T-cell (primary cell): ENCODE measurements around the gene APC. TPM values are rescaled to one million over a fixed set of nuclear protein-coding genes. Genes with fewer than 3 reads are reported as not detected.

ENCODE experiments used
- ATAC-seq, 4 experiments: fragments of 200-7000 bp in 3 of 4; fragments of 150-1000 bp in 1 of 4; cut with Tn5 transposase; replicated peaks in 1 of 4; 1 replicate in 3 of 4; 2 replicates in 1 of 4; pipeline ENCODE4 v1.10.0; 2021; ENCODE audit warnings: moderate library complexity in 3 of 4, mild to moderate bottlenecking in 2 of 4, moderate number of reproducible peaks in 1 of 4
- CTCF ChIA-PET, 2 donors: fragments of 300-600 bp; sonication (Branson Sonifier 250); formaldehyde crosslinking; loops; one replicate each; lab custom pipeline; 2022; ENCODE audit warnings: antibody characterized with exemption in 2 of 2; lab: Charles Lee
- POLR2A ChIA-PET, 2 donors: fragments of 300-600 bp; sonication (Branson Sonifier 250); formaldehyde crosslinking; loops; one replicate each; lab custom pipeline; 2022; ENCODE audit warnings: antibody characterized with exemption in 2 of 2; lab: Charles Lee
- DNase-seq, 35 experiments: peaks; one replicate each; pipeline versions ENCODE4 v3.0.0 to v3.0.0-alpha.2; 2013 to 2023
- H3K27ac ChIP-seq: one replicate; pipeline ENCODE4 v1.5.1; 2013; ENCODE audit warnings: low read length
- H3K27me3 ChIP-seq, 2 experiments: replicated peaks in 1 of 2; 1 replicate in 1 of 2; 2 replicates in 1 of 2; pipeline versions ENCODE4 v1.6.1 to v1.7.0; 2013; ENCODE audit warnings: low read length in 1 of 2, mixed read lengths in 1 of 2; ENCODE audit not compliant: control insufficient read depth in 2 of 2, insufficient read depth in 2 of 2; ENCODE audit errors: extremely low read depth in 1 of 2
- H3K36me3 ChIP-seq, 2 donors: 1 replicate in 1 of 2; 2 replicates in 1 of 2; pipeline versions ENCODE4 v1.6.1 to v1.7.0; 2013; ENCODE audit warnings: low read length in 1 of 2; ENCODE audit not compliant: control insufficient read depth in 2 of 2, insufficient read depth in 1 of 2; ENCODE audit errors: extremely low read depth in 1 of 2
- H3K4me1 ChIP-seq, 2 experiments: 1 replicate in 1 of 2; 2 replicates in 1 of 2; pipeline versions ENCODE4 v1.6.1 to v1.7.0; 2013; ENCODE audit warnings: low read length in 2 of 2, mixed read lengths in 1 of 2; ENCODE audit not compliant: insufficient read depth in 2 of 2, control insufficient read depth in 1 of 2; ENCODE audit errors: extremely low read depth in 1 of 2
- H3K4me3 ChIP-seq, 2 donors: 1 replicate in 1 of 2; 2 replicates in 1 of 2; pipeline versions ENCODE4 v1.5.1 to v1.7.0; 2013; ENCODE audit warnings: mild to moderate bottlenecking in 2 of 2, low read length in 1 of 2, moderate library complexity in 1 of 2; ENCODE audit not compliant: control insufficient read depth in 1 of 2; ENCODE audit errors: extremely low read depth in 1 of 2
- H3K9me3 ChIP-seq: 2 replicates; pipeline ENCODE4 v1.7.0; 2013
- H3K27ac Mint-ChIP-seq, 2 donors: one replicate each; pipeline ENCODE4 v1.8.0; 2020 to 2021; ENCODE audit warnings: mild to moderate bottlenecking in 2 of 2, mixed read lengths in 2 of 2
- H3K27me3 Mint-ChIP-seq, 2 donors: one replicate each; pipeline ENCODE4 v1.8.0; 2021 to 2022; ENCODE audit warnings: mixed read lengths in 2 of 2
- H3K36me3 Mint-ChIP-seq: one replicate; pipeline ENCODE4 v1.8.0; 2021; ENCODE audit warnings: mixed read lengths
- H3K4me1 Mint-ChIP-seq, 3 donors: one replicate each; pipeline ENCODE4 v1.8.0; 2020 to 2022; ENCODE audit warnings: mixed read lengths in 3 of 3, mild to moderate bottlenecking in 1 of 3
- H3K4me3 Mint-ChIP-seq, 3 donors: one replicate each; pipeline ENCODE4 v1.8.0; 2020 to 2022; ENCODE audit warnings: mild to moderate bottlenecking in 3 of 3, mixed read lengths in 3 of 3, moderate library complexity in 3 of 3
- H3K9me3 Mint-ChIP-seq, 3 donors: one replicate each; pipeline ENCODE4 v1.8.0; 2020 to 2022; ENCODE audit warnings: mixed read lengths in 3 of 3
- WGBS: methylation state at CpG from one replicate; pipeline ENCODE4 v1.1.5; 2013; ENCODE audit warnings: missing lambda C conversion rate; ENCODE audit not compliant: insufficient coverage; 5-methylcytosine and 5-hydroxymethylcytosine counted together
- total RNA-seq, 35 experiments: library from RNA in 6 of 35; stranded (reverse) in 6 of 35; fragments of 120-200 nt in 1 of 35; gene quantifications; one replicate each; pipeline versions ENCODE4 v1.2.1 to v1.2.4 and lab custom pipeline; 2013 to 2026

Gene APC
- total RNA-seq, 5 donors from 2014 or later (not counting 1 experiment from before 2014, with no cell fraction given): 33.0 to 45.0 (median 39.7) TPM

DNA sequence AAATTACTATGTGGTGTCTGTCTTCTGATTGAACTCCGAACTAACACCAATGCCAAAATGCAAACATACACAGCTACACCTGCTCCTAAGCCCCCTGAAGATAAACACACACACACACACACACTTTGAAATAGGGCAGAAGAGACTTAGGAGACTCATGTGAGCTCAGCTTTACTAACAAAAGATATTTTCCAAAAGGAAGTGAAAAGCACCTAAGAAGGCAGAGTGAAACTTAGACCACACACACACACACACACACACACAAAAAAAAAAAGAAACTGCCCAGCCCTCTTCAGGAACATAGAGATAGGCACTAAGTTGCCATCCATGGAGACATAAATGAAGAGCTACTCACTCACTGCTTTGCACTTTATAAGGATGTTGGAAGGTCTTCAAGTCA, 45.2 kb upstream of the APC start:
- Histone ChIP-seq H3K9me3 (no peaks in the 10 kb centered on the region), H3K4me3 (no peak overlapping the region), H3K27me3 (peaks cover 0 to 22% of the 10 kb centered on the region in 2 experiments), H3K36me3 (no peaks in the 10 kb centered on the region), H3K27ac (no peak overlapping the region), H3K4me1 (no peaks in the 10 kb centered on the region)
- H3K27ac Mint-ChIP-seq: no peak overlapping the region
- ATAC-seq: no peak
- no peak for DNase-seq
- no CpG with 5 or more reads among the region's 1 CpG for WGBS
- ChIA-PET POLR2A (interaction anchor here in 1 of 2 donors (0.6 kb wide), 1 partner anchor 8 kb away, joined by 4 read pairs; no protein-coding TSS in a partner anchor), CTCF (interaction anchor here (0.5 to 2.2 kb wide), 9 partner anchors 14 to 329 kb away, joined by 3 to 14 read pairs (median 4); no protein-coding TSS in a partner anchor)
- peaks cover 35 to 39% of the 10 kb centered on the region in 2 donors for H3K27me3 Mint-ChIP-seq
- H3K9me3 Mint-ChIP-seq: no peaks in the 10 kb centered on the region
- no peaks in the 10 kb centered on the region for H3K4me1 Mint-ChIP-seq
- H3K36me3 Mint-ChIP-seq: peaks cover 4% of the 10 kb centered on the region
- no peak overlapping the region for H3K4me3 Mint-ChIP-seq

DNA sequence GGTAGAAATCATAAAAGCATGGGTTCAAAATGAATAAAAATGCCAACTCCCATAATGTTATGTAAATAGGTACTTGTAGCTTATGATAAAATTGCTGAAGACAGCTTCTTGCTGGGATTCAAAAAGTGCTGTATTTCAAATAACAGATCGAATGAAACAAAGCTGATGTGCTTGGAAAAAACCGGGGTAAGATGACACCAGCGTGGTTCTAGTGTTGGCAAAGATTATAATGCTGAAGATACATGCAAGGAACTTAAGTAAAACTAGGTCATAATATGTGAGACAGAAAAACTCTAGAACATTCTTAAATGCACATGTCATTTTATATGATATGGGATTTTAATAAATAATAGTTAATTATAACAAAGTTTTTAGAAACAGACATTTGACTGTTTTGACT, 44.4 kb upstream of the APC start:
- H3K4me1 Mint-ChIP-seq: no peaks in the 10 kb centered on the region
- no peak overlapping the region for H3K4me3 Mint-ChIP-seq
- H3K9me3 Mint-ChIP-seq: no peaks in the 10 kb centered on the region
- DNase-seq (no peak), ATAC-seq (no peak)
- Histone ChIP-seq H3K27ac (no peak overlapping the region), H3K4me1 (no peaks in the 10 kb centered on the region), H3K4me3 (no peak overlapping the region), H3K27me3 (peaks cover 0 to 22% of the 10 kb centered on the region in 2 experiments), H3K9me3 (no peaks in the 10 kb centered on the region), H3K36me3 (no peaks in the 10 kb centered on the region)
- ChIA-PET CTCF (interaction anchor here in 1 of 2 donors (0.6 to 2.0 kb wide), 2 partner anchors 65 to 182 kb away, joined by 3 to 8 read pairs; no protein-coding TSS in a partner anchor), POLR2A (interaction anchor here in 1 of 2 donors (0.6 kb wide), 1 partner anchor 7 kb away, joined by 4 read pairs; no protein-coding TSS in a partner anchor)
- H3K27ac Mint-ChIP-seq: no peak overlapping the region
- H3K36me3 Mint-ChIP-seq: peaks cover 4% of the 10 kb centered on the region
- 80% methylated on average over 2 of the region's 3 CpGs for WGBS
- H3K27me3 Mint-ChIP-seq: peaks cover 32% of the 10 kb centered on the region in 2 donors

DNA sequence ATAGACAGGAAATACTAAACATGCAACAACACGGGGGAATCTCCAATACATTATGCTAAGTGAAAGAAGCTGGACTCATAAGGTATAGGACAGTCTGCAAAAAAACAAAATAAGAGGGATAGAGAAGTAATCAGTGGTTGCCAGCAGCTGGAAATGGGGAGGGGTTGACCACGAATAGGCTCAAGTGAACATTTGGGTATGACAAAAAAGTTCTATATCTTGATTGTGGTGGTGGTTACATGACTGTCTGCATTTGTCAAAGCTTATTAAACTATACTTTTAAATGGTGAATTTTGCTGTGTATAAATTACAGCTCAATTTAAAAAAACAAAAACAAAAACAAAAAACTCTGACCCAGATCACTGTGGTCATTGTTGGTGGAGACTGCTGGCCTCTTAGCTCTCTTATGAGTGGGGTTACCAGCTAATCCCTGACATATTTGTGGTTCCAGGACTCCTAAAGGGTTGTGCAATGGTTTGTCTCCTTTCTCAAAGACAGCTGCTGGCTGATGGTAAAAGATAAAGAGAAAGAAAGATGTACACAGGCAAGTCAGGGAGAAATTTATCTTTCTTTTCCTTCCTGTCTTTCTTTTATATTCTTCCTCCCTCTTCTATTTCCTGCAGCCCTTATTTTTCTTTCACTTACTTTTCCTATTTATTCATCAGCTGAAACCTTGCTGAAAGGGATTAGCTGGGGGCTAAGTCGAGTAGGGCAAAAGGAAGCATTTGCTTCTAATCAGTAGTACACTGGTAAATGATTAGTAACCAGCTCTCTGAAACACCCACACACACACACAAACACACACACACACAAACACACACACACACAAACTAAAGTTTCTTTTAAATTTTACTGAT, 42.6 kb upstream of the APC start:
- DNase-seq (no peak), ATAC-seq (no peak)
- Mint-ChIP-seq H3K4me3 (no peak overlapping the region), H3K9me3 (no peaks in the 10 kb centered on the region), H3K36me3 (peaks cover 4% of the 10 kb centered on the region), H3K4me1 (no peaks in the 10 kb centered on the region), H3K27me3 (peaks cover 27 to 32% of the 10 kb centered on the region in 2 donors), H3K27ac (no peak overlapping the region)
- H3K27me3 ChIP-seq: peaks cover 0 to 22% of the 10 kb centered on the region in 2 experiments
- no peak overlapping the region for H3K4me3 ChIP-seq
- H3K9me3 ChIP-seq: no peaks in the 10 kb centered on the region
- no peaks in the 10 kb centered on the region for H3K36me3 ChIP-seq
- no CpG with 5 or more reads among the region's 3 CpGs for WGBS
- no peaks in the 10 kb centered on the region for H3K4me1 ChIP-seq
- H3K27ac ChIP-seq: no peak overlapping the region
- ChIA-PET POLR2A (no interaction called here), CTCF (interaction anchor here in 1 of 2 donors (0.6 to 2.0 kb wide), 2 partner anchors 49 to 63 kb away, joined by 3 to 8 read pairs; no protein-coding TSS in a partner anchor)

DNA sequence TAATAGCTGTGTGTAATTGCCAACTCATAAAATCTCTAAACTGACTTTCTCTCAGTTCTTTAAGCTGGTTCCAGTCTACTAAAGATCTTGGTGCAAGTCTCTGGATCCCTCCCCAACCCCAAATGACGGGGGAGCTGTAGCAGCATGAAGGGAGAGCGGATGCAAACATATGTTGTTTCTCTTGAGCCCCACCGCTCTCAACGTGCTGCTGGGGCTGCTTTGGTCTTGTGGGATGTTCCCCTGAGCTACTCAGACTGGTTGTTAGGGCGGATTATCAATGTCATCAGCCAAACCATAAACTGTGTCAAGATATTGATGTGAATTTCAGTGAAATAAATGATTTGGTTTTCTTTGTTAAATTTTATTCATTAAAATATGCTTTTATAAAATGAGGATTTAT, 40.9 kb upstream of the APC start:
- WGBS: no CpG with 5 or more reads among the region's 5 CpGs
- no peaks in the 10 kb centered on the region for H3K9me3 ChIP-seq
- H3K27me3 ChIP-seq: peaks cover 0 to 15% of the 10 kb centered on the region in 2 experiments
- no peaks in the 10 kb centered on the region for H3K4me1 ChIP-seq
- POLR2A ChIA-PET: no interaction called here
- Mint-ChIP-seq H3K9me3 (no peaks in the 10 kb centered on the region), H3K4me3 (no peak overlapping the region), H3K27me3 (peaks cover 17 to 27% of the 10 kb centered on the region in 2 donors), H3K4me1 (no peaks in the 10 kb centered on the region), H3K36me3 (peaks cover 2% of the 10 kb centered on the region), H3K27ac (no peak overlapping the region)
- DNase-seq (no peak), ATAC-seq (no peak)
- no peak overlapping the region for H3K27ac ChIP-seq
- no peaks in the 10 kb centered on the region for H3K36me3 ChIP-seq
- H3K4me3 ChIP-seq: no peak overlapping the region
- CTCF ChIA-PET: interaction anchor here in 1 of 2 donors (0.7 to 1.3 kb wide), 2 partner anchors 12 to 141 kb away, joined by 4 to 5 read pairs; no protein-coding TSS in a partner anchor

DNA sequence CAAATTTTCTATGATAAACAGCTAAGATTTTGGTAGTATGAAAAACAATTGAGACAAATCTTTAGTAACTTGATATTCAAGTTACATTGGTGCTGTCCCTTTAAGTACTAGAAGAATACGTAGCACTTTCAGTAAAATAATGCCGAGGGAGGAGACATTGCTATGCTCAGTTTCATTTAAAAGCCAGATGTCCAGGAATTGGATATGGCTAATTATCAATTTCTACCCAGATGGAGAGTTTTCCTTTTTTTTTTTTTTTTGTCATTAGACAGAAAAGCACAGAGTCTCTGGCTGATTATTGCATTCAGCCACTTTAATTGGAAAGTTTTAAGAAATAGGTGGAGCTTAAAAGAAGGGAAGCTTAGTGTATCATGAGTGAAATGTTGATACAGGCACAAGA, 40.4 kb upstream of the APC start:
- Histone ChIP-seq H3K9me3 (no peaks in the 10 kb centered on the region), H3K36me3 (no peaks in the 10 kb centered on the region), H3K27me3 (peaks cover 0 to 11% of the 10 kb centered on the region in 2 experiments), H3K4me3 (no peak overlapping the region), H3K27ac (no peak overlapping the region), H3K4me1 (no peaks in the 10 kb centered on the region)
- ATAC-seq (no peak), DNase-seq (no peak)
- Mint-ChIP-seq H3K4me1 (no peaks in the 10 kb centered on the region), H3K9me3 (no peaks in the 10 kb centered on the region), H3K36me3 (no peaks in the 10 kb centered on the region), H3K27me3 (peaks cover 11 to 22% of the 10 kb centered on the region in 2 donors), H3K27ac (no peak overlapping the region), H3K4me3 (no peak overlapping the region)
- WGBS: 82% methylated on average over 2 of the region's 2 CpGs
- ChIA-PET POLR2A (interaction anchor here (0.6 kb wide), 5 partner anchors 9 to 253 kb away, joined by 3 to 8 read pairs (median 6); no protein-coding TSS in a partner anchor), CTCF (interaction anchor here (0.7 to 1.3 kb wide), 3 partner anchors 11 to 153 kb away, joined by 4 to 8 read pairs (median 5); no protein-coding TSS in a partner anchor)

DNA sequence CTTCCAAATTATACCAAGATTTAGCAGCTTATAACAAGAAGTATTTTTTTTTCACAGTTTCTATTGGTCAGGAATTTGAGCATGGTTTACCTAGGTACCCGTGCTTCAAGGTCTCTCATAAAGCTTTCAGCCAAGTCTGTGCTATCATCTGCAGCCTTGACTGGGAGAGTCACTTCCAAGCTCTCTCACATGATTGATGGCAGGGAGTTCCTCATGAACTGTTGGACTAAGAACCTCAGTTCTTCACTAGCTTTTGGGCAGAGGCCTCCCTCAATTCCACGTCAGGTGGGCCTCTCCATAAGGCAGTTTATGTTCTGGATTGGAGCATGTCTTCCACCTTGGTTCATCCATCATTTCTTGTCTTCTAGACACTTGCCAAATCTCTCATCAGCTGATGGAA, 39.9 kb upstream of the APC start:
- Mint-ChIP-seq H3K9me3 (no peaks in the 10 kb centered on the region), H3K27ac (no peak overlapping the region), H3K4me1 (no peaks in the 10 kb centered on the region), H3K4me3 (no peak overlapping the region), H3K27me3 (peaks cover 6 to 17% of the 10 kb centered on the region in 2 donors), H3K36me3 (no peaks in the 10 kb centered on the region)
- Histone ChIP-seq H3K4me1 (no peaks in the 10 kb centered on the region), H3K9me3 (no peaks in the 10 kb centered on the region), H3K4me3 (no peak overlapping the region), H3K36me3 (no peaks in the 10 kb centered on the region), H3K27me3 (peaks cover 0 to 10% of the 10 kb centered on the region in 2 experiments), H3K27ac (no peak overlapping the region)
- ChIA-PET CTCF (interaction anchor here (0.7 to 1.3 kb wide), 2 partner anchors 11 to 154 kb away, joined by 5 to 8 read pairs; no protein-coding TSS in a partner anchor), POLR2A (interaction anchor here (0.6 kb wide), 6 partner anchors 9 to 597 kb away, joined by 3 to 8 read pairs (median 5); no protein-coding TSS in a partner anchor)
- ATAC-seq: no peak
- 78% methylated on average over 1 of the region's 2 CpGs for WGBS
- DNase-seq: no peak
